Calu3 (cell line): Measurements from ENCODE around the gene LCTL. TPM values are rescaled to one million over a fixed set of nuclear protein-coding genes. Genes with fewer than 3 reads are reported as not detected.
"Not testable (repeated sequence)": the region's sequence is repeated elsewhere in the genome, so short reads cannot be mapped to it uniquely, and the experiment has no call there.

ENCODE experiments used
- BruUV-seq: library from RNA; stranded (reverse); fragments of 400-500 nt; replicated peaks from 2 replicates; lab custom pipeline; 2021; lab: Mats Ljungman, UMichigan
- CTCF ChIA-PET: fragments of 300-600 bp; sonication (Branson Sonifier 250); formaldehyde crosslinking; loops from one replicate; lab custom pipeline; 2022; ENCODE audit warnings: antibody characterized with exemption; lab: Charles Lee
- DNase-seq: peaks from one replicate; pipeline ENCODE4 v3.0.0; 2022
- H3K27ac Mint-ChIP-seq: one replicate; pipeline ENCODE4 v1.8.0; 2022; ENCODE audit warnings: mixed read lengths; ENCODE audit not compliant: unreplicated experiment
- H3K27me3 Mint-ChIP-seq: one replicate; pipeline ENCODE4 v1.8.0; 2022; ENCODE audit warnings: mixed read lengths; ENCODE audit not compliant: unreplicated experiment
- H3K36me3 Mint-ChIP-seq: one replicate; pipeline ENCODE4 v1.8.0; 2022; ENCODE audit warnings: mild to moderate bottlenecking, moderate library complexity, mixed read lengths; ENCODE audit not compliant: insufficient read depth, unreplicated experiment
- H3K4me1 Mint-ChIP-seq: one replicate; pipeline ENCODE4 v1.8.0; 2022; ENCODE audit warnings: mild to moderate bottlenecking, low read depth, mixed read lengths; ENCODE audit not compliant: unreplicated experiment
- H3K4me3 Mint-ChIP-seq: one replicate; pipeline ENCODE4 v1.8.0; 2022; ENCODE audit warnings: mild to moderate bottlenecking, low read depth, moderate library complexity, mixed read lengths; ENCODE audit not compliant: unreplicated experiment
- H3K9me3 Mint-ChIP-seq: one replicate; pipeline ENCODE4 v1.8.0; 2022; ENCODE audit warnings: low read depth, mixed read lengths; ENCODE audit not compliant: unreplicated experiment
- intact Hi-C: fragments of 100-400 bp; cut with micrococcal nuclease; formaldehyde crosslinking; loops from one replicate; pipeline ENCODE4 v1.10.0; 2022; ENCODE audit not compliant: unreplicated experiment
- total RNA-seq: library from RNA; stranded (reverse); gene quantifications from 2 replicates; pipeline ENCODE4 v1.2.3, GENCODE V29; 2022
- TF ChIP-seq, protein P1 (sequence below): fragments of 200-600 bp; IDR thresholded peaks from one replicate; pipeline ENCODE4 v1.8.0; 2022; ENCODE audit warnings: antibody characterized with exemption; ENCODE audit not compliant: unreplicated experiment

Gene LCTL
- total RNA-seq, 1 experiment from 2014 or later = 0.35 TPM

DNA sequence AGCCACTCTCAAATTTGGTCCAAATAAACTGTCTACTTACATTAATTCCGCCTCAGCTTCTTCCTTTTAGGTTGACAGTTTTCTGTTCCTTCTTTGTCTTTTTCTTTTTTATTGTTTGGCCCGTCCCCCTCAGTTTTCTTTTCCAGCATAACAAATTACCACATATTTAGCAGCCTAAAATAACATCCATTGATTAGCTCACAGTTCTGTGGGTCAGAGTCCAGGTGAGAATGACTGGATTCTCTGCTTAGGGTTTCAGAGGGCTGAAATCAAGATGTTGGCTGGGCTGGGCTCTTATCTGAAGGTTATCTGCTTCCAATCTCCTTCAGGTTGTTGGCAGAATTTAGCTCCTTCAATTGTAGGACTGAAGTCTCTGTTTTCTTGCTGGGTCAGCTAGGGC lies 24.6 kb upstream of the LCTL start:
- H3K4me1 Mint-ChIP-seq = peaks cover 22% of the 10 kb centered on the region
- no peak overlapping the region for H3K4me3 Mint-ChIP-seq
- peaks cover 32% of the 10 kb centered on the region for H3K27me3 Mint-ChIP-seq
- TF ChIP-seq, protein P1, sequence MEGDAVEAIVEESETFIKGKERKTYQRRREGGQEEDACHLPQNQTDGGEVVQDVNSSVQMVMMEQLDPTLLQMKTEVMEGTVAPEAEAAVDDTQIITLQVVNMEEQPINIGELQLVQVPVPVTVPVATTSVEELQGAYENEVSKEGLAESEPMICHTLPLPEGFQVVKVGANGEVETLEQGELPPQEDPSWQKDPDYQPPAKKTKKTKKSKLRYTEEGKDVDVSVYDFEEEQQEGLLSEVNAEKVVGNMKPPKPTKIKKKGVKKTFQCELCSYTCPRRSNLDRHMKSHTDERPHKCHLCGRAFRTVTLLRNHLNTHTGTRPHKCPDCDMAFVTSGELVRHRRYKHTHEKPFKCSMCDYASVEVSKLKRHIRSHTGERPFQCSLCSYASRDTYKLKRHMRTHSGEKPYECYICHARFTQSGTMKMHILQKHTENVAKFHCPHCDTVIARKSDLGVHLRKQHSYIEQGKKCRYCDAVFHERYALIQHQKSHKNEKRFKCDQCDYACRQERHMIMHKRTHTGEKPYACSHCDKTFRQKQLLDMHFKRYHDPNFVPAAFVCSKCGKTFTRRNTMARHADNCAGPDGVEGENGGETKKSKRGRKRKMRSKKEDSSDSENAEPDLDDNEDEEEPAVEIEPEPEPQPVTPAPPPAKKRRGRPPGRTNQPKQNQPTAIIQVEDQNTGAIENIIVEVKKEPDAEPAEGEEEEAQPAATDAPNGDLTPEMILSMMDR = no peak
- H3K27ac Mint-ChIP-seq = no peak overlapping the region
- DNase-seq = no peak
- no peaks in the 10 kb centered on the region for H3K36me3 Mint-ChIP-seq
- intact Hi-C loops = no loop called here
- H3K9me3 Mint-ChIP-seq = no peaks in the 10 kb centered on the region
- CTCF ChIA-PET = no interaction called here
- BruUV-seq = no TSS peak

DNA sequence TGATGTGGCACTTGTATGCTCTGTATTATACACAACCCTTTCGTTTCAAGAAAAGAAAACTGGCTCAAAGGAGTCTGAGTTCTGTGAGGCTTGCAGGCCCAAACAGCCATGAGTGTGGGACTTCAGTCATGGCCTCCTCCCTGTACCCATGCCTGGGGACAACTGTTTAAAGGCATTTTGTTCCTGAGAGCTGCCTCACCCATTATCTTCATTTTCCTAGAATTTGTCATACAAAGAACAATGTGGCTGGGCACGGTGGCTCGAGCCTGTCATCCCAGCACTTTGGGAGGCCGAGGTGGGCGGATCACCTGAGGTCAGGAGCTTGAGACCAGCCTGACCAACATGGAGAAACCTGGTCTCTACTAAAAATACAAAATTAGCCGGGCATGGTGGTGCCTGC lies 23.6 kb upstream of the LCTL start:
- H3K4me3 Mint-ChIP-seq, intact Hi-C loops, CTCF ChIA-PET, H3K9me3 Mint-ChIP-seq, H3K36me3 Mint-ChIP-seq, H3K27ac Mint-ChIP-seq, DNase-seq, BruUV-seq: not testable (repeated sequence)
- peaks cover 32% of the 10 kb centered on the region for H3K27me3 Mint-ChIP-seq
- peaks cover 19% of the 10 kb centered on the region for H3K4me1 Mint-ChIP-seq

DNA sequence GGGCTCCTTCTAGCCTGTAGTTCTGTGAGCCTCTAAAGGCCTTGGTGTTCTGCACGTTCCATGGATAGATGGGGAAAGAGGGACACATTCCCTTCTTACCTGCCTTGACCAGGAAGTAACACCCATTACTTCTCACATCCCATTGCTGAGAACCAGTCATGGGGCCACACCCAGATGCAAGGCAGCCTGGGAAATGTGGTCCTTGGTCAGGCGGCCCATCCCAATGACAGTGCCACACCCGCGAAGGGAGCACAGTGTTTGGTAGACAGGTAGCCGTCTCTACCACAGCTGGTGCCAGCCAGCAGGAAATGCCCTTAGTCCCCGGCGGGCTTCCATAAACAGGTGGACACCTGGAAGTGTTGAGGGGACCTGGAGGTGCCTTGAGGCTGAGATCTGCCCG lies 23.2 kb upstream of the LCTL start:
- no peaks in the 10 kb centered on the region for H3K36me3 Mint-ChIP-seq
- intact Hi-C loops = no loop called here
- DNase-seq = no peak
- CTCF ChIA-PET = no interaction called here
- H3K4me3 Mint-ChIP-seq = no peak overlapping the region
- H3K9me3 Mint-ChIP-seq = no peaks in the 10 kb centered on the region
- BruUV-seq = no TSS peak
- H3K4me1 Mint-ChIP-seq = peaks cover 15% of the 10 kb centered on the region
- TF ChIP-seq, protein P1 = no peak
- peaks cover 32% of the 10 kb centered on the region for H3K27me3 Mint-ChIP-seq
- no peak overlapping the region for H3K27ac Mint-ChIP-seq

DNA sequence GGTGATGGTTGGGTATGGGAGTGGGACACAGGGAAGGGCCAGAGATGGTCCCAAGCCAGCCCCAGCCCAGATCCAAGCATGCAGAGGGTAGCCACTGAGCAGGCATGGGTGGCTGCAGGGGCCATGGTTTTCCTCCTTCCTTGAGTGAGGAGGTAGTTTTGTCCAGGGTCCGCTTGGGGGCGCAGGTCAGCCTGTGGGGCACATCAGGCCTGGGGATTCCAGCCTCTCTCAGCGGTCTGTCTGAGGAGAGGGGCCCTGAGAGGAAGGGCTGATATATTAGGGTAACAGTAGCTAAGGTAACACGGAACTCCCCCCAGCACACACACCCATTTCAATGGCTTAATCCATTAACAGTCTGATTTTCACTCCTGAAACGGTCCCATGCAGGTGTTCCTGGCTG lies 22.7 kb upstream of the LCTL start:
- DNase-seq = no peak
- Mint-ChIP-seq H3K9me3 (no peaks in the 10 kb centered on the region), H3K27ac (no peak overlapping the region), H3K4me1 (peaks cover 15% of the 10 kb centered on the region), H3K36me3 (no peaks in the 10 kb centered on the region), H3K4me3 (no peak overlapping the region), H3K27me3 (peaks cover 32% of the 10 kb centered on the region)
- CTCF ChIA-PET = no interaction called here
- TF ChIP-seq, protein P1 = no peak
- BruUV-seq = no TSS peak
- intact Hi-C loops = no loop called here

DNA sequence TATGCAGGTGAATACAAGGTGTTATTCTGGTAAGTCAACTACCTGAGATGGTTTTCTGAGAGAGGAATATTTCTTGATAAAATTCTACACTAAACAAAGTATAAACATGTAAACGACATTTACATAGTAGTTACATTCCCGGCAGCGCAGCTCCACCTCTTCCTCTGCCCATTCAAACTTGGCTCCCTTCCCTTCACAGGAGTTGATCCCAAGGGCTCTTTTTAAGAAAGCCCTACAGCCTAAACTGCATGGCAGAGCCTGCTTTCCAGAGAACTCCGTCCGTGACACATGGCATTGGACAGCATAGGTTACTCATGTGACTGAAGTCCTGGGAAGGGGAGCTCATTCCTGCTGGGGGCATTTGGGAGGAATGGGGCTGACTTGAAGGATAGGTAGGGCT lies 22.0 kb upstream of the LCTL start:
- intact Hi-C loops = no loop called here
- DNase-seq = no peak
- Mint-ChIP-seq H3K4me3 (no peak overlapping the region), H3K4me1 (peaks cover 12% of the 10 kb centered on the region), H3K27ac (no peak overlapping the region), H3K9me3 (no peaks in the 10 kb centered on the region), H3K36me3 (no peaks in the 10 kb centered on the region), H3K27me3 (peaks cover 32% of the 10 kb centered on the region)
- no TSS peak for BruUV-seq
- TF ChIP-seq, protein P1 = no peak
- CTCF ChIA-PET = interaction anchor here (0.7 kb wide), 2 partner anchors 36 to 201 kb away, joined by 5 to 6 read pairs; no protein-coding TSS in a partner anchor
